GM21367 (cell line): Measurements from ENCODE around the gene SELPLG.
"Not testable (repeated sequence)": the region's sequence is repeated elsewhere in the genome, so short reads cannot be mapped to it uniquely, and the experiment has no call there.

ENCODE experiments used
- ATAC-seq: cut with Tn5 transposase; IDR thresholded peaks from one replicate; pipeline ENCODE4 v1.9.1; 2021; ENCODE audit not compliant: unreplicated experiment

The SELPLG gene

DNA sequence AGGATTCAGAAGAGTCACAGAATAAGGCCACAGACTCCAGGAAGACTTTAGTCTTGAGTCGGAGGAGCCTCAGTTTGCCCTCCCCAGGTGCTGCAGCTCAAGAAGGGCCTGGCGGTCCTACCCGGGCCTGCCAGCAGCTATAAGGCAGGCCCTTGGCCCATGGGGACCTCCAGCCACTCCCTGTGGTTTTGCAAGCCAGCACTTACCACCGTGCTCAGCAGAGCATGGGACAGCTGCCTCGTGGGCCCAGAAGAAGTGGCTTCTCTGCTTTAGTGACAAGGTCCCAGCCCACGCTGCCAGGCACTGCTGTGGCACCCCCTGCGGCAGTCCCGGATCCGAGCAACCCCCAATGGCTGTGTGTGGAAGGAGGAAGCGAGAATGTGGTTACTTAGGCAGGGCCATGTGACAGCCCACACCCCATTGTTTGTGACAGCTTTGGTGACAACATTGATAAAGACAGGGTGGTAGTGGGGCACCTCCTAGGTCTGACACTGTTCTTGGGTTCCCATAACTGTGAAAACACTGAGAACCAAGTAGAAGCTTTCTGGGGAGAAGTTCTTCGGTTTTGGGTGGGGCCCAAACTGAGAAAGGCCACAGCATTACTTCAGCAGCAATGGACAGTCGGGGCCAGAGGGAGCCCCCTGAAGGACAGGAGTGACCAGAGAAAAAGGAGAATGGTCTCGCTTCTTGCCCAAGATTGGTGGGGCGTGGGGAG, at the start of gene SELPLG:
Gene SELPLG (minus strand): TSS at position 361 of the 715 bp plus-strand sequence. CDS start 9,587 bp downstream, outside the sequence.
- peak; percentile 45 for ATAC-seq

- ATAC-seq, result no peak
These were observed 47.6 kb upstream of the SELPLG start for GRCh38 chr12:108681317-108681716.

DNA sequence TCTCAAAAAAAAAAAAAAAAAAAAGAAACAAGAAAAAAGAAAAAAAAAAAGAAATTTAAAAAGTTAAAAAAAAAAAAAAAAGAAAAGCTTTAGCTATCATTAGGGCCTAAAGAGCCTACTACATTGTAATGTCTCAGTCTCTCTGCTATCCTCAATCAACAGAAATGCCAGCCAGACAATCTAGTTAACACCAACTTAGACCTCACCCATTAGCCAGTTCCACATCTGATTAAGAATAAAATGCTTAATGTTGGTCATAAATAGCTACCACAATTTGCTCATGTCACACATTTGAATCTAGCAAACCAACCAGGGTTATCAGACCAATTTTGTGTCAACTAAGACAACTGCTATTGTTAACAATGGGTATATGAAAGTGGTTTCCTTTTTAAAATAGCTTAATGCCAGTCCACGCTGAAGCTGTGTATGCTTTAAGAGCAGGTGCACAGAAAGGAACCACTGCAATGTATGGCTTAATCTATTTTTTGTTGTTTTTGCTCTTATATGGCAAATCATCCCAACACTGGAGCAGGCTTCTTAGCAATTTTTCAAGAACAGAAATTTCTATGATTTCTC, 45.5 kb upstream of the SELPLG start:
- ATAC-seq, result no peak

- ATAC-seq, result no peak
These were observed 44.5 kb upstream of the SELPLG start for GRCh38 chr12:108678104-108678730.

DNA sequence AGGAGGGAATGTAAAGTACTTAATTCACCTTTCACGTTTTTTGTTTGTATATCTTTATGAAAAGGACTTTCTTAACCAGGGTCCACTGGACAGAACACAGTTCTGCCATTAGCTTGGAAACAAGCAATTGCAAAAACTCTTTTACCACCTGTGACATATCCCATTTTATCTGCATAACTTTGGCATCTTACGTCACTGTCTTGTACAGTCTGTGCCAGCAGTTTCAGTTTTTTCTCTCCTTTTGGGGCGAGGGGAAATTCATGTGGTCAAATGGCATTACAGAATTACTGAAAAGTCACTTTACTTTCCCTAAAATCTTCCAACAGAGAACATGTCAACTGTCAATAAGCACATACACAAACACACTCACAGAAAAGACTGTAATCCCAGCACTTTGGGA, 43.7 kb upstream of the SELPLG start:
- ATAC-seq, result no peak

GRCh38 chr12:108676707-108677106, 43.0 kb upstream of the SELPLG start:
- ATAC-seq, result no peak

DNA sequence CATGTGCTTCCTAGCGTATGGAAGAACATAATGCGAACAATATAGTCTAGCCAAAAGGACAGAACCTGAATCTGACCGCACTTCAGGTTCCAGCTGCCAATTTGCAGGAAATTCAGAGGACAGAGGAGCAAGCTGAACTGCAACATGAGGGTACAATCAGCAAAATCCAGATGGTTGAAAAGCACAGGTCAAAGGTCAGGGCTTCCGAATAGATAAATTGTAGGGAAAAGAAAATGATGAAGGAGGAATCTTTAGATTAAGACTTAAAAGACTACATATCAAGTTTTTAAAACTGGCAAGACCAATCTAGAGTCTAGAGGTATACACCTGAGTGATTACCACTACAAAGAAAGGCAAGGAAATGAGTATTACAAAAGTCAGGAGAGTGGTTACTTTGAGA, 42.1 kb upstream of the SELPLG start:
- ATAC-seq, result no peak

DNA sequence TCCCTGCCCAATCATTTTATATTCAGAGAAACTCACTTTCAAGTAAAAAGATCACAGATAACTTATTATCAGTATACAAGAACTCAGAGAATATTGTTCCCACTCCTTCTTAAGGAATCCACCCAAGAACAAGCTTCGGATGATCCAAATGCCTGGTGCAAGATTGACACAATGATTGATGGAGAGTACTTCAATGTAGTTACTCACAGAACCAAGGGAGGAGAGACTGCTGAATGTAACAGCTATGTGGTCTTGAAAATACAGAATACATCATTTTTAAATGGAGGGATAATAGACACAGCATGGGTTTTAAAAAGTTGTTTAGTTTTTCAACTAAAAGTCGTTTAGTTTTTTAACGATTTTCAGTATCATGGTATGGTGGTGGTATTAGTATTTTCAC, 38.4 kb upstream of the SELPLG start:
- ATAC-seq, result no peak

DNA sequence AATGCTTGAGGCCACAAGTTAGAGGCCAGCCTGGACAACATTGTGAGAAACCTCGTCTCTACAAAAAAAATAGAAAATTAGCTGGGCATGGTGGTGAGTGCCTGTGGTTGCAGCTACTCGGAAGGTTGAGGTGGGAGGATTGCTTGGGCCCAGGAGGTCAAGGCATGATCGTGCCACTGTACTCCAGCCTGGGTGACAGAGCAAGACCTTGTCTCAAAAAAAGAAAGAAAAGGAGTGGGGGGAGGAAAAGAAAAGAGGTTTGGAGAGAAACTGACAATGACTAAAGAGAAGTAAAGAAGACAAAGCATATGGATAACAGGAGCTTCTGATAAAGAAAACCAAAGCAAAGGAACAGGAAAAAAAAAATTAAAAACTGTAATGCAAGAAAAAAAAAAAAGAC, 37.4 kb upstream of the SELPLG start:
- ATAC-seq, result no peak

- ATAC-seq, result no peak
These were observed 36.5 kb upstream of the SELPLG start for GRCh38 chr12:108670066-108670631.

DNA sequence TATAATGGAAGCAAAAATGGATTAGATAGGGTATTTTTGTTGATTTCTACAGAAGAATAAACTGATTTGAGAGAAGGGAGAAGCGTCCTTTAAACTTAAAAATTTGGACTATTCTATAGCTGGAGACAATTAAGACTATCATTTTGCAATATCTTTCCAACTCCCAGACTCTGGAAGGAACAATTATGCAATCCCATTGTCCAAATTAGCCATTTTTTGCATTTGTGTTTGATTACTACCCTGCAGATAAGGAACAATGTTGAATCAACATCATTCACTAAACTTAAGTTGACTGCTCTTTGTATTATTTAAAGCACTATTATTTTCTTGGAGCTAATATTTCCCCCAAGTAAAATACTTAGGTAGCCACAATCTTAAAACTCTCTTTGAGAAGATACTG, 34.8 kb upstream of the SELPLG start:
- ATAC-seq, result no peak

DNA sequence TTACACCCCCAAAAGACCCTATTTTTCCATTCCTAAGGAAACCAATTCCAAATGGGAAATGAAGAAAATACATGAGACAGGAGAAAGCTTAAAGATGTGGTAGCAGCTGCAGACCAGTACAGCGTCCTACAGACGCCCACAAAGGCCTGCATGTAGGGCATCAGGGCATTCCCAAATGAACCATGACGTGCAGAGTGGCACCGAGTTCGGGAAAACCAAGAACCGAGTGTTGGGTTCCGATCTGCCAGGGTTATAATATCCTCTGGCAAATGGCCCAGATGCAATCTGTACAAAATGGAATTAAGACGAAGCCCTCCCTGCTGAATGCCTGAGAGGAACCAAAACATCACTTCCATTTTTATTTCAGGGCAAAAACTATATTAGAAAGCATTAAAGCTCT, 34.4 kb upstream of the SELPLG start:
- ATAC-seq, result no peak

DNA sequence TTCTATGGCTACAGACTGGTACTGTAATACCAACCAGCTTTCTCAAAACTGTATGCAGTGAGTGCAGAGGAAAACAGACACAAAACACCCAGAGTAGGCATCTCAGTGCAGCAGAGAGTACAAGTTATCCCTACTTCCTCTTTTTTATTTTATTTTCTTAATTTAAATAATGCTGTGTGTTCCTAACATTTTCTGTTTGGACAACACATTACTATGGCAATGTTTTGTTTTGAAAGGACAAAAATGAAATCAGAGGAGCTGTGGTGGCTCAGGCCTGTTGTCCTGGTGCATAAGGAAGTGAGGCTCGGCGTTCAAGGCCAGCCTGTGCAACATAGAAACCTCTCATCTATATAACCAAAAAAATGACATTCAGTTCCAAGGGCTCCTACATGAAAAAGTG, 33.7 kb upstream of the SELPLG start:
- ATAC-seq, result no peak

GRCh38 chr12:108666401-108666881, 32.7 kb upstream of the SELPLG start:
- ATAC-seq, result no peak

- no peak for ATAC-seq
These were observed 32.0 kb upstream of the SELPLG start for GRCh38 chr12:108665608-108666202.

DNA sequence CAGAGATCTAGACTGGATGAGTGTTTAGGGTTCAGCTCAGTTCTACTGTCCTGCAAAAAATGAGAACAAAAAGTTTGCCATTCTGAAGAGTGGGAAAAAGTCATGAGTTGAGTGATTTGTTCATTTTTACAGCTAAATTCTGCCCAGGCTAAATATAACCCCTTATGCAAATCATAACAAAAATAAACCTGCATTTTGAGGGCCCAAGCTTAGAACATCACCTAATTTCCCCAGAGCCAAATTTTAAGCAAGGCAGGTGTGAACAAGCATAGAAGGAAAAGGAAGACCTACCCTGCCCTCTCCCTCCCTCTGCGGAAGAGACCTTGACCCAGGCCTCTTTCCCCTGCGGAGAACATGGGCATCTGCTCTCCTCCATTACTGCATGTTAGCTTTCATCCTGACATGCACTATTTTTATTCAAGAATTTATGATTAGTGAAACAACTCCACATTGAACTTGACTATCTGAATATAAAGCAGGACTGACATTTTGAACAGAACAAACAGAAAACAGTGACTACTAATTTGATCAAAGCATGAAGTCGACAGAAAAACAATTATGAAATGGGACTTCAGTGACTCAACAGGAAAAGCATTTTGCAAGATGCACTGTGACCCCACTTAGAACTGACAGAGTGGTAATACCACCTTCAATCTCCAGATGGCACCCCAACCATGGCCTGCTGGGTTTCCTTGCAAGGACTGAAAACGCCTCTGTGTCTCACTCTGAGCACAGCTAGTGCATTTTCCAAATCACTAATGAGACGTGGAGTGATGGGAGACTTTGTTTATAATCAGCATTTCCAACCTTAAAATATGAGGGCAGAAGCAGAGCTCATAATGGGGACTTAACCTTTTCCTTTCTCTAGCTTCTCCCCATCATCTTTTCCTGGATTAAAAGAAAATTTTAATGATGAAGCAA, 30.9 kb upstream of the SELPLG start:
- ATAC-seq, result peak; percentile 69

- ATAC-seq, result no peak
These were observed 29.8 kb upstream of the SELPLG start for GRCh38 chr12:108663324-108664015.

- ATAC-seq, result not testable (repeated sequence)
These were observed 24.4 kb upstream of the SELPLG start for GRCh38 chr12:108658115-108658514.

GRCh38 chr12:108657130-108657745, 23.5 kb upstream of the SELPLG start:
- ATAC-seq, result no peak
